H1 (cell line): ENCODE data around the gene PCDH9. TPM values are rescaled to one million over a fixed set of nuclear protein-coding genes. Genes with fewer than 3 reads are reported as not detected.
A peak's percentile ranks its signal among the peaks of the same experiment; 100 is the strongest.

Experiments used
- CBX5 ChIP-seq: fragments of 300-800, 300-1000 bp; sonication (generic); IDR thresholded peaks from 2 replicates; pipeline ENCODE4 v1.7.1; 2016; ENCODE audit warnings: antibody characterized with exemption, low read length, low read depth
- CEBPB ChIP-seq: IDR thresholded peaks from 2 replicates; pipeline ENCODE4 v1.6.1; 2012; ENCODE audit warnings: low read depth, low read length
- CTCF ChIP-seq, 3 experiments: IDR thresholded peaks; 1 replicate in 2 of 3; 2 replicates in 1 of 3; pipeline versions ENCODE4 v1.5.1 to v1.6.1; 2011; ENCODE audit warnings: low read length in 3 of 3, mild to moderate bottlenecking in 3 of 3, inconsistent platforms in 2 of 3, low read depth in 1 of 3, moderate library complexity in 1 of 3; ENCODE audit not compliant: insufficient read depth in 1 of 3; ENCODE audit errors: control extremely low read depth in 1 of 3
- EGR1 ChIP-seq: IDR thresholded peaks from 2 replicates; pipeline ENCODE4 v1.6.1; 2011; ENCODE audit warnings: low read depth, low read length, borderline replicate concordance
- HDAC2 ChIP-seq, 2 experiments: fragments of 300-600 bp in 1 of 2; sonication (generic) in 1 of 2; IDR thresholded peaks; 2 replicates each; pipeline ENCODE4 v1.6.1; 2011 to 2012; ENCODE audit warnings: low read depth in 2 of 2, low read length in 2 of 2, mild to moderate bottlenecking in 2 of 2, moderate library complexity in 2 of 2, borderline replicate concordance in 1 of 2, inconsistent platforms in 1 of 2
- KDM1A ChIP-seq: fragments of 200-600, 300-600 bp; sonication (generic); IDR thresholded peaks from 2 replicates; pipeline ENCODE4 v1.7.1; 2016; ENCODE audit warnings: mild to moderate bottlenecking, low read length, borderline replicate concordance
- KDM4A ChIP-seq: IDR thresholded peaks from one replicate; pipeline ENCODE4 v1.7.1; 2012; ENCODE audit warnings: low read depth, mild to moderate bottlenecking, moderate library complexity, low read length, inconsistent platforms; ENCODE audit not compliant: severe bottlenecking
- KDM5A ChIP-seq: fragments of 200-600 bp; IDR thresholded peaks from 2 replicates; pipeline ENCODE4 v1.7.1; 2012; ENCODE audit warnings: mild to moderate bottlenecking, low read length, inconsistent platforms, mixed read lengths
- RAD21 ChIP-seq, 2 experiments: IDR thresholded peaks in 1 of 2; conservative IDR thresholded peaks in 1 of 2; 2 replicates each; pipeline ENCODE4 v1.6.1; 2011; ENCODE audit warnings: low read depth in 2 of 2, low read length in 2 of 2, improper control_type of control experiment in 1 of 2, inconsistent platforms in 1 of 2, mild to moderate bottlenecking in 1 of 2, moderate library complexity in 1 of 2
- RBBP5 ChIP-seq: IDR thresholded peaks from 2 replicates; pipeline ENCODE4 v1.7.1; 2012; ENCODE audit warnings: low read depth, mild to moderate bottlenecking, inconsistent platforms, low read length, moderate library complexity, borderline replicate concordance
- SP4 ChIP-seq: IDR thresholded peaks from 2 replicates; pipeline ENCODE4 v1.6.1; 2012; ENCODE audit warnings: low read length, inconsistent platforms
- SRF ChIP-seq: IDR thresholded peaks from 2 replicates; pipeline ENCODE4 v1.6.1; 2011; ENCODE audit warnings: mild to moderate bottlenecking, low read depth, low read length, moderate library complexity
- SUZ12 ChIP-seq: fragments of 200-600 bp; sonication (generic); IDR thresholded peaks from 2 replicates; pipeline ENCODE4 v1.6.1; 2012; ENCODE audit warnings: mild to moderate bottlenecking, inconsistent platforms, low read length, moderate library complexity, mixed read lengths
- TAF1 ChIP-seq: IDR thresholded peaks from 2 replicates; pipeline ENCODE4 v1.6.1; 2011; ENCODE audit warnings: mild to moderate bottlenecking, low read depth, low read length
- TBP ChIP-seq: IDR thresholded peaks from 2 replicates; pipeline ENCODE4 v1.6.1; 2011; ENCODE audit warnings: low read depth, low read length, improper control_type of control experiment
- TCF12 ChIP-seq: IDR thresholded peaks from 2 replicates; pipeline ENCODE4 v1.6.1; 2011; ENCODE audit warnings: low read depth, mild to moderate bottlenecking, low read length
- USF2 ChIP-seq: IDR thresholded peaks from 2 replicates; pipeline ENCODE4 v1.6.1; 2011; ENCODE audit warnings: low read length, improper control_type of control experiment
- YY1 ChIP-seq: IDR thresholded peaks from 2 replicates; pipeline ENCODE4 v1.6.1; 2011; ENCODE audit warnings: low read depth, mild to moderate bottlenecking, low read length
- polyA plus RNA-seq, 7 experiments: library from polyadenylated mRNA; depleted of rRNA in 3 of 7; stranded (reverse) in 5 of 7; unstranded in 2 of 7; fragments of >200 nt in 5 of 7; fragments of 200-250 nt in 2 of 7; gene quantifications; 1 replicate in 5 of 7; 2 replicates in 1 of 7; 4 replicates in 1 of 7; pipeline versions ENCODE4 v1.2.1 to v1.2.3, GENCODE V29; 2011 to 2013; ENCODE audit warnings: missing spikeins in 2 of 7, mixed read lengths in 2 of 7
- total RNA-seq: library from RNA; stranded (reverse); fragmentation: NEBNext Ultra II Directional; extraction: Animal tissue kit (Norgen Biotek cat#: 25700); gene quantifications from 2 replicates; pipeline ENCODE4 v1.2.1, GENCODE V29; 2021

The PCDH9 gene
- total and polyA plus RNA-seq, 2 of the 8 experiments (the other 6 are each of a cell fraction or from before 2014, with no cell fraction given) = 0.12 to 0.60 TPM

DNA sequence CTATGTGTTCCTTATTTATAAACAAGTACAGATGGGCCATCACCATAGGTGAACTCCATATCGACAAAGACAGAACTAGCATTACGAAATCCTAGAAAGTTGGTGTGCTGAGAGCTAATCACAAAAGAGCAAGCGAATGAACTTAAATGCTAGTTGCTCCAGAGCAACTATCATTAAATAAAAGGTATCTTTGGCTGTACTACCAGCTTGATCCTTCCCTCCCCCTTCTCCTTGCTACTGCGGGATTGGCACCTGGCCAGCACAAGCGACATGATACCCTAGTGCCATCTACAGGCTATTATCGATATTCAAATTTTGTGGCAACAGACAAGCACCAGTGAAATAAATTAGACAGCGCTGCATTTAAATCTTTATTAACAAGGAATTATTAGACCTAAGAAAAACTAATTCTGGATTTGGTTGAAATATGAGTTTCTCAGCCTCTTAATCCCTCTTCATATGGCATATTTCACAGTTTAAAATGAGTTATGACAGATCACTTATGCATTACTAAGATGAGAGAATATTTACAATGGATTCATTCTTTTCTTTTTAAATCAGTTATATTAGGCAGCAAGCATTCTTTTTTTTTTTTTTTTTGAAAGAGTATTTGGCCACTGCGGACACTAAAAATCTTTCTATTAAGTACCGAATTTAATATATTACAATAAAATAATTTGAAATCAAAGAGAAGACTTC lies 5.8 kb downstream of the PCDH9 start (continued):
- no peak for TF ChIP-seq HDAC2 (IDR thresholded peaks at IDR 0.05; ENCODE audit: borderline replicate concordance in 1 of 2, low read depth in 2 of 2, low read length in 2 of 2)
- peak; percentile 35 to 74 (median 66) for TF ChIP-seq CTCF (IDR thresholded peaks at IDR 0.05; ENCODE audit: control extremely low read depth in 1 of 3, insufficient read depth in 1 of 3, low read depth in 1 of 3, low read length in 3 of 3)
- no peak for TF ChIP-seq KDM1A
- TF ChIP-seq USF2 = no peak
- peak; percentile 92 to 97 for TF ChIP-seq RAD21 (IDR thresholded peaks at IDR 0.05 in 1 of 2, conservative IDR thresholded peaks at IDR 0.05 in 1 of 2; ENCODE audit: low read depth in 2 of 2, low read length in 2 of 2)
- no peak for TF ChIP-seq YY1
- no peak for TF ChIP-seq EGR1
- no peak for TF ChIP-seq TAF1
- TF ChIP-seq SRF = no peak
- no peak for TF ChIP-seq SP4
- no peak for TF ChIP-seq SUZ12
- TF ChIP-seq TBP = no peak
- TF ChIP-seq TCF12 = peak; percentile 61; the same call in 1 of the 2 replicates
- no peak for TF ChIP-seq RBBP5
- no peak for TF ChIP-seq CEBPB
- TF ChIP-seq CBX5 = no peak
- TF ChIP-seq KDM4A = no peak
- TF ChIP-seq KDM5A = no peak
